Frontal cortex (tissue), 1 donor: ENCODE data around the gene KLK4. TPM values are rescaled to one million over a fixed set of nuclear protein-coding genes. Genes with fewer than 3 reads are reported as not detected.

ENCODE experiments used
- total RNA-seq: library from RNA; depleted of rRNA; stranded (reverse); fragments of >200 nt; gene quantifications from one replicate; pipeline ENCODE4 v1.2.3, GENCODE V29; 2014

The KLK4 gene
- total RNA-seq, 1 donor from 2014 or later = not detected

Other genes with a start within 250 kb of the KLK4 start
- gene SHANK1, start 191.6 kb downstream of the KLK4 start, total RNA-seq = 18.3 TPM
- gene CLEC11A, start 188.0 kb downstream of the KLK4 start, total RNA-seq = 2.4 TPM
- not detected for gene GPR32, start 140.9 kb downstream of the KLK4 start, total RNA-seq
- not detected for gene ACP4, start 121.0 kb downstream of the KLK4 start, total RNA-seq
- not detected for gene KLK1, start 87.6 kb downstream of the KLK4 start, total RNA-seq
- not detected for gene KLK15, start 77.8 kb downstream of the KLK4 start, total RNA-seq
- not detected for gene KLK3, start 56.5 kb downstream of the KLK4 start, total RNA-seq
- not detected for gene KLK2, start 38.0 kb downstream of the KLK4 start, total RNA-seq
- not detected for gene KLK5, start 41.6 kb upstream of the KLK4 start, total RNA-seq
- gene KLK6, start 58.2 kb upstream of the KLK4 start, total RNA-seq = not detected
- not detected for gene KLK7, start 72.5 kb upstream of the KLK4 start, total RNA-seq
- not detected for gene KLK8, start 90.2 kb upstream of the KLK4 start, total RNA-seq
- gene KLK10, start 108.3 kb upstream of the KLK4 start, total RNA-seq = not detected
- not detected for gene KLK11, start 115.2 kb upstream of the KLK4 start, total RNA-seq
- not detected for gene KLK12, start 123.6 kb upstream of the KLK4 start, total RNA-seq
- not detected for gene KLK13, start 153.7 kb upstream of the KLK4 start, total RNA-seq
- gene KLK14, start 171.5 kb upstream of the KLK4 start, total RNA-seq = not detected
- 4.1 TPM for gene CTU1, start 197.0 kb upstream of the KLK4 start, total RNA-seq
- gene SIGLEC9, start 213.5 kb upstream of the KLK4 start, total RNA-seq = 0.41 TPM
- gene SIGLEC7, start 230.9 kb upstream of the KLK4 start, total RNA-seq = under 0.01 TPM